Measurements from ENCODE around the gene DLX3. TPM values are rescaled to one million over a fixed set of nuclear protein-coding genes. Genes with fewer than 3 reads are reported as not detected.

DLX3 gene
- total and polyA plus RNA-seq, 2 of the 8 experiments (the other 6 are each of a cell fraction or from before 2014, with no cell fraction given) = 0.15 to 0.20 TPM

- no peak for TF ChIP-seq USF2 (IDR thresholded peaks at IDR 0.05; ENCODE audit: low read length)
- TF ChIP-seq CHD7 (IDR thresholded peaks at IDR 0.05; ENCODE audit: insufficient replicate concordance, low read length) = no peak
- no peak for TF ChIP-seq TAF1 (IDR thresholded peaks at IDR 0.05; ENCODE audit: low read depth, low read length)
- TF ChIP-seq HDAC6 (IDR thresholded peaks at IDR 0.05; ENCODE audit: low read depth, low read length) = no peak
- TF ChIP-seq SP1 (IDR thresholded peaks at IDR 0.05; ENCODE audit: low read depth, low read length) = no peak
- no peak for TF ChIP-seq CBX5 (IDR thresholded peaks at IDR 0.05; ENCODE audit: low read depth, low read length)
- TF ChIP-seq POLR2AphosphoS5 (IDR thresholded peaks at IDR 0.05; ENCODE audit: low read depth, low read length) = no peak
- no peak for TF ChIP-seq KDM1A (IDR thresholded peaks at IDR 0.05; ENCODE audit: borderline replicate concordance, low read length)
- no peak for TF ChIP-seq TAF7 (optimal IDR thresholded peaks at IDR 0.05; ENCODE audit: borderline replicate concordance, low read depth, low read length)
These were observed 26.8 kb upstream of the DLX3 start (continued) for GRCh38 chr17:50021681-50022370.
